WERI-Rb-1 (cell line): ENCODE data around the gene GHRHR.

Source experiments
- DNase-seq: peaks from one replicate; pipeline ENCODE4 v3.0.0-alpha.2; 2020
- H3K27ac ChIP-seq: fragments of 250-450 bp; sonication (Bioruptor Pico); 2 replicates; pipeline ENCODE4 v1.5.1; 2020; ENCODE audit warnings: mild to moderate bottlenecking, moderate library complexity
- H3K27me3 ChIP-seq: fragments of 250-450 bp; sonication (Bioruptor Pico); 2 replicates; pipeline ENCODE4 v1.5.1; 2021; ENCODE audit warnings: mild to moderate bottlenecking, low read depth, moderate library complexity; ENCODE audit not compliant: insufficient read depth, severe bottlenecking
- H3K36me3 ChIP-seq: fragments of 250-450 bp; sonication (Bioruptor Pico); 2 replicates; pipeline ENCODE4 v1.5.1; 2020; ENCODE audit warnings: mild to moderate bottlenecking, moderate library complexity
- H3K4me3 ChIP-seq: 2 replicates; pipeline ENCODE4 v1.5.1; 2011; ENCODE audit warnings: low read depth, mild to moderate bottlenecking, control low read depth, low read length
- H3K9me3 ChIP-seq: fragments of 250-450 bp; sonication (Bioruptor Pico); 2 replicates; pipeline ENCODE4 v1.5.1; 2021; ENCODE audit warnings: mild to moderate bottlenecking, moderate library complexity; ENCODE audit not compliant: severe bottlenecking
- TF ChIP-seq, protein P1 (sequence below): IDR thresholded peaks from 2 replicates; pipeline ENCODE4 v1.5.1; 2011; ENCODE audit warnings: low read depth, mild to moderate bottlenecking, control low read depth, inconsistent platforms, low read length

The GHRHR gene

DNA sequence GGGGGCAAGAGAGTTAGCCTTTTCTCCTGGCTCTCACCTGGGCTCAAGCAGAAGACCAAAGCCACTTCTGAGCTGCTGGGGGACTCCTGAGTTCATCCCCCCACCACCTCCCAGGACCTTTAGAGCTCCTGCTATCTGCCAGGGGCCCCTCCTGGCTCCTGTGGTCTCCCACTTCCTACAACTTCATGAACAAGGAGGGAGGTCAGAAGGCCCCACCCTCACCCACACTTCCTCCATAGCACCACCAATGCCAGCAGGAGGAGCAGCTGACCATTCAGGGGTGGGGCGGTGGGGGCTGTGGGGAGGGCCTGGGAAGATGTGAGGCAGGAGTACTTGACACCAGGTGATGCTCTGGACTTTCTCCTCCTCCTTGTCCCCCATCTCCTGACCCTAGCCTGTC, 55.8 kb downstream of the GHRHR start:
- Histone ChIP-seq H3K9me3 (no peaks in the 10 kb centered on the region), H3K27me3 (no peaks in the 10 kb centered on the region), H3K36me3 (no peaks in the 10 kb centered on the region), H3K27ac (no peak overlapping the region), H3K4me3 (no peak overlapping the region)
- DNase-seq, result no peak
- TF ChIP-seq, protein P1, sequence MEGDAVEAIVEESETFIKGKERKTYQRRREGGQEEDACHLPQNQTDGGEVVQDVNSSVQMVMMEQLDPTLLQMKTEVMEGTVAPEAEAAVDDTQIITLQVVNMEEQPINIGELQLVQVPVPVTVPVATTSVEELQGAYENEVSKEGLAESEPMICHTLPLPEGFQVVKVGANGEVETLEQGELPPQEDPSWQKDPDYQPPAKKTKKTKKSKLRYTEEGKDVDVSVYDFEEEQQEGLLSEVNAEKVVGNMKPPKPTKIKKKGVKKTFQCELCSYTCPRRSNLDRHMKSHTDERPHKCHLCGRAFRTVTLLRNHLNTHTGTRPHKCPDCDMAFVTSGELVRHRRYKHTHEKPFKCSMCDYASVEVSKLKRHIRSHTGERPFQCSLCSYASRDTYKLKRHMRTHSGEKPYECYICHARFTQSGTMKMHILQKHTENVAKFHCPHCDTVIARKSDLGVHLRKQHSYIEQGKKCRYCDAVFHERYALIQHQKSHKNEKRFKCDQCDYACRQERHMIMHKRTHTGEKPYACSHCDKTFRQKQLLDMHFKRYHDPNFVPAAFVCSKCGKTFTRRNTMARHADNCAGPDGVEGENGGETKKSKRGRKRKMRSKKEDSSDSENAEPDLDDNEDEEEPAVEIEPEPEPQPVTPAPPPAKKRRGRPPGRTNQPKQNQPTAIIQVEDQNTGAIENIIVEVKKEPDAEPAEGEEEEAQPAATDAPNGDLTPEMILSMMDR, result no peak

DNA sequence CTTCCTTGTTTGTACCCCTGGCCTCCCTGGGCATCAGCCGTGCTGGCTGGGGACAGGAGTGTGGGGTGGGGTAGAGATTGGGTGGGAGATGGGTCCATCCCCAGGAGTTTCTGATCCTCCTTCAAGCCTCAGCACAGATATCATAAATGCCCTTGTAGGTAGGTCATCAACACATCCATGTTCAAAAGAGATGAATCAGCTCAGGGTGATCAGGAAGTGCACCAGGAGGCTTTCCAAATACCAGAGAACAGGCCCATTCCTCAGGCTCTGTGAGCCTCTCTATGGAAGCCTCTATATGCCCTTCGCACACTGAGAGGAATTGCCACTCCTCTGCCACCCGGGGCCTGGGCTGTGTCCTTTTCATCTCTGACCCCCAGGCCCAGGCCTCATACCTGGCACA, 56.4 kb downstream of the GHRHR start:
- no peak for DNase-seq
- TF ChIP-seq, protein P1, result no peak
- Histone ChIP-seq H3K4me3 (no peak overlapping the region), H3K27ac (no peak overlapping the region), H3K27me3 (no peaks in the 10 kb centered on the region), H3K36me3 (no peaks in the 10 kb centered on the region), H3K9me3 (no peaks in the 10 kb centered on the region)

DNA sequence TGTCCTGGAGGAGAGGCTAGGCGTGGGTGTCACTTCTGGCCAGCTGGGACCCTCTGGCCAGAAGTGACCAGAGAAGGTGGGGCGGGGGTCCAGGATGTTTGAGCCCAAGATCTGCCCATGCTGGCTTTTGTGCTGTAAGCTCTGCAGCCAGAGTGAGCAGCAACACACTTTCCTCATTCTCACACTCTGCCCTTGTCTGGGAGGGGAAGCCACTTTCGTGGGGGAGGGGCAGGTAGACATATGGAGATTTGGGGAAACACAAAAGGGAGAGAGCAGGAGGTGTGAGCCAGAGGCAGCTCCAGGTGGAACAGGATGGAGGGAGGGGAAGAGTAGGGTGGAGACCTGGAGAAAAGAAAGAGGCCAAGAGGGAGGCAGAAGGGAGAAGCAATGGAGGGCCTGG, 56.9 kb downstream of the GHRHR start:
- H3K4me3 ChIP-seq, result no peak overlapping the region
- H3K27me3 ChIP-seq, result no peaks in the 10 kb centered on the region
- TF ChIP-seq, protein P1, result no peak
- no peak for DNase-seq
- H3K36me3 ChIP-seq, result no peaks in the 10 kb centered on the region
- H3K27ac ChIP-seq, result no peak overlapping the region
- H3K9me3 ChIP-seq, result no peaks in the 10 kb centered on the region

DNA sequence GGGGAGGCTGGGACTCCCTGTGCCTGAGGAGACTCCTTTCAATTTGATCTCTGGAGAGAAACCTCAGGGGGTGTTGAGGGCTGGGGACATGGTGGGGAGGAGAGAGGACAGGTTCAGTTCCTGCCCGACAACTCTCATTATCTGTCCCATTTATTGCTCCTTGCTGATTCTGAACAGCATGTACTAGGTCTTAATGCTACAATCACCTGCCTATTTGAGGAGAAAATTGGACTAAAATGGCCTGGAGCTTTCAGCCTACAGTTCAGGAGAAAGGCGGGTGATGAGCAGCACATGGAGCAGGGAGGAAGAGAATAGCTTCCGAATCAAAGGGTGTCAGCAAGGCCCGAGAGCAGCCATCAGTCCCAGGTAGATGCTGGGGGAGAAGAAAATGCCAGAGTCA, 58.4 kb downstream of the GHRHR start:
- no peak overlapping the region for H3K27ac ChIP-seq
- H3K4me3 ChIP-seq, result no peak overlapping the region
- H3K9me3 ChIP-seq, result no peaks in the 10 kb centered on the region
- H3K27me3 ChIP-seq, result no peaks in the 10 kb centered on the region
- H3K36me3 ChIP-seq, result no peaks in the 10 kb centered on the region
- no peak for DNase-seq
- TF ChIP-seq, protein P1, result no peak

DNA sequence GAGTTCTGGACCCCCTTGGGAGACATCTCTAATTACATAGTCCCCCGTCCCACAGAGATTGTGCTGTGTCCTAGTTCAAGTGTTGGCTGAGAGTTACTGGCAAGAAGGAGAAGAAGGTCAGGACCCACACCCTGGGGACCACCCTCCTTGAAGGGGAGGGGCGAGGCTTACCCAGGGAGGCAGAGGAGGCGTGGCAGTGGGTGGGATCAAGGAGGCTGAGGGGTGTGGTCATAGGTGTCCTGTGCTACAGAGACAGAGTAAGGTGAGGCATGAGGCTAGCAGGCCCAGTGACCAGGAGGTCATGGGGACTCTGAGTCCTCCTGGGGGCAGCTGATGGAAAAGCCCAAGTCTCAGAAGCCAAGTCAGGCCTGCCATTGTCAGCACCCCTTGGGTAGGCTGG, 59.0 kb downstream of the GHRHR start:
- TF ChIP-seq, protein P1, result no peak
- H3K27me3 ChIP-seq, result no peaks in the 10 kb centered on the region
- H3K36me3 ChIP-seq, result no peaks in the 10 kb centered on the region
- no peak overlapping the region for H3K27ac ChIP-seq
- no peaks in the 10 kb centered on the region for H3K9me3 ChIP-seq
- no peak for DNase-seq
- H3K4me3 ChIP-seq, result no peak overlapping the region

DNA sequence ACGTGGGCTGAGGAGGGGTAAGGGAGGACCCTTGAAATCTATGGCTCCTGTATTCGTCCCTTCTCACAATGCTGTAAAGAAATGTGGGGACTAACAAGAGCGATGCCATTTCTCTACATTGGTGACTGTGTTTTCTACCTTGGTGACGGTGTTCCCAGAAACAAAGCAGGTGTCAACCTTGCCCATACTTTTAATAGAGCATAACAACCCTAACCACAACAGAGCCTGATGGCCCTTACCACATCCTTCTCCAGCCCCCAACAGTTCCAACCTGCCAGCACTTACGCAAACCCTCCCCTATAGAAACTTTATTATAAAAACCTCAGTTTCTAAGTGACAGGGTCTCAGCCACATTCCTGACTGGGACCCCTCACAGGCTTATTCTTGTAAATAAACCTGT, 60.1 kb downstream of the GHRHR start:
- TF ChIP-seq, protein P1, result no peak
- no peak overlapping the region for H3K27ac ChIP-seq

More for the DNA sequence above, 60.1 kb downstream of the GHRHR start:
- Histone ChIP-seq H3K4me3 (no peak overlapping the region), H3K27me3 (no peaks in the 10 kb centered on the region), H3K9me3 (no peaks in the 10 kb centered on the region), H3K36me3 (no peaks in the 10 kb centered on the region)
- DNase-seq, result no peak
